Measurements from ENCODE around the gene GABBR2.
"Not testable (repeated sequence)": the region's sequence is repeated elsewhere in the genome, so short reads cannot be mapped to it uniquely, and the experiment has no call there.

GABBR2 gene

GRCh38 chr9:98468567-98469239 is 240.0 kb downstream of the GABBR2 start:
- DNase-seq, result no peak

GRCh38 chr9:98465799-98466198 is 242.9 kb downstream of the GABBR2 start:
- DNase-seq, result no peak

- DNase-seq, result not testable (repeated sequence)
These were observed 244.5 kb downstream of the GABBR2 start for GRCh38 chr9:98464156-98464690.

- no peak for DNase-seq
These were observed 246.4 kb downstream of the GABBR2 start for GRCh38 chr9:98462310-98462709.

GRCh38 chr9:98460704-98461103 is 248.0 kb downstream of the GABBR2 start:
- DNase-seq, result no peak

GRCh38 chr9:98457726-98458370 is 250.9 kb downstream of the GABBR2 start:
- no peak for DNase-seq

GRCh38 chr9:98456156-98456613 is 252.6 kb downstream of the GABBR2 start:
- no peak for DNase-seq

- DNase-seq, result no peak
These were observed 253.2 kb downstream of the GABBR2 start for GRCh38 chr9:98455256-98456155.

GRCh38 chr9:98453589-98454311 is 255.0 kb downstream of the GABBR2 start:
- no peak for DNase-seq

GRCh38 chr9:98451576-98451975 is 257.2 kb downstream of the GABBR2 start:
- DNase-seq, result no peak

GRCh38 chr9:98450496-98450895 is 258.2 kb downstream of the GABBR2 start:
- DNase-seq, result no peak

- no peak for DNase-seq
These were observed 258.9 kb downstream of the GABBR2 start for GRCh38 chr9:98449871-98450270.

GRCh38 chr9:98445576-98445975 is 263.2 kb downstream of the GABBR2 start:
- peak; percentile 45 for DNase-seq

GRCh38 chr9:98444601-98445000 is 264.1 kb downstream of the GABBR2 start:
- DNase-seq, result no peak

GRCh38 chr9:98442541-98442940 is 266.2 kb downstream of the GABBR2 start:
- no peak for DNase-seq

- no peak for DNase-seq
These were observed 266.6 kb downstream of the GABBR2 start for GRCh38 chr9:98442114-98442513.

GRCh38 chr9:98438666-98439065 is 270.1 kb downstream of the GABBR2 start:
- DNase-seq, result no peak

GRCh38 chr9:98437458-98438034 is 271.2 kb downstream of the GABBR2 start:
- no peak for DNase-seq

GRCh38 chr9:98432960-98433359 is 275.8 kb downstream of the GABBR2 start:
- no peak for DNase-seq

- DNase-seq, result no peak
These were observed 276.6 kb downstream of the GABBR2 start for GRCh38 chr9:98432134-98432533.

- no peak for DNase-seq
These were observed 278.0 kb downstream of the GABBR2 start for GRCh38 chr9:98430535-98431292.
